Measurements from ENCODE around the gene PTGER1. TPM values are rescaled to one million over a fixed set of nuclear protein-coding genes. Genes with fewer than 3 reads are reported as not detected.
A peak's percentile ranks its signal among the peaks of the same experiment; 100 is the strongest.
"Not testable (repeated sequence)": the region's sequence is repeated elsewhere in the genome, so short reads cannot be mapped to it uniquely, and the experiment has no call there.

Gene PTGER1
- total RNA-seq, 1 donor from 2014 or later = not detected

- intact Hi-C loops (cut with micrococcal nuclease); ATAC-seq; DNase-seq: not testable (repeated sequence)
These were observed 29.4 kb upstream of the PTGER1 start for GRCh38 chr19:14504575-14504974.

GRCh38 chr19:14503285-14503684 is 28.1 kb upstream of the PTGER1 start:
- ATAC-seq = no peak
- intact Hi-C loops (cut with micrococcal nuclease) = no loop called here

GRCh38 chr19:14502334-14503092 is 27.4 kb upstream of the PTGER1 start:
- ATAC-seq = no peak
- intact Hi-C loops (cut with micrococcal nuclease) = no loop called here

More at GRCh38 chr19:14503285-14503684, 28.1 kb upstream of the PTGER1 start:
- DNase-seq = no peak

GRCh38 chr19:14497228-14497921 is 22.2 kb upstream of the PTGER1 start:
- ATAC-seq (no peak), DNase-seq (no peak)
- intact Hi-C loops (cut with micrococcal nuclease) = no loop called here

More at GRCh38 chr19:14502334-14503092, 27.4 kb upstream of the PTGER1 start:
- no peak for DNase-seq

- ATAC-seq = no peak
- DNase-seq = no peak
- intact Hi-C loops (cut with micrococcal nuclease) = no loop called here
These were observed 21.7 kb upstream of the PTGER1 start for GRCh38 chr19:14496834-14497227.

- intact Hi-C loops (cut with micrococcal nuclease) = no loop called here
- peak; percentile 97 for ATAC-seq
- peak; percentile 97 for DNase-seq
These were observed 21.1 kb upstream of the PTGER1 start, which contains the start of gene GIPC1 for GRCh38 chr19:14496029-14496833. Gene GIPC1 (minus strand): TSS chr19:14496127. CDS start chr19:14482976, 13,151 bp downstream.

- no peak for ATAC-seq
- intact Hi-C loops (cut with micrococcal nuclease) = no loop called here
- DNase-seq = peak; percentile 57
These were observed 20.5 kb upstream of the PTGER1 start for GRCh38 chr19:14495672-14496028.

- intact Hi-C loops (cut with micrococcal nuclease) = no loop called here
- ATAC-seq (no peak), DNase-seq (no peak)
These were observed 19.9 kb upstream of the PTGER1 start for GRCh38 chr19:14494910-14495671.

- intact Hi-C loops (cut with micrococcal nuclease) = no loop called here
These were observed 19.3 kb upstream of the PTGER1 start for GRCh38 chr19:14494411-14494810.

GRCh38 chr19:14492756-14493337 is 17.7 kb upstream of the PTGER1 start:
- intact Hi-C loops (cut with micrococcal nuclease) = no loop called here
- ATAC-seq (no peak), DNase-seq (no peak)

More at GRCh38 chr19:14494411-14494810, 19.3 kb upstream of the PTGER1 start:
- no peak for DNase-seq
- no peak for ATAC-seq

GRCh38 chr19:14487370-14488125 is 12.4 kb upstream of the PTGER1 start:
- ATAC-seq (no peak), DNase-seq (no peak)
- intact Hi-C loops (cut with micrococcal nuclease) = no loop called here

GRCh38 chr19:14482172-14482941 is 7.2 kb upstream of the PTGER1 start:
- ATAC-seq = no peak
- intact Hi-C loops (cut with micrococcal nuclease) = no loop called here
- DNase-seq = no peak

- intact Hi-C loops (cut with micrococcal nuclease) = no loop called here
- ATAC-seq (no peak), DNase-seq (peak; percentile 6)
These were observed 5.5 kb upstream of the PTGER1 start for GRCh38 chr19:14480700-14481079.

GRCh38 chr19:14479975-14480699 is 5.0 kb upstream of the PTGER1 start:
- ATAC-seq (peak; percentile 30), DNase-seq (peak; percentile 65)
- intact Hi-C loops (cut with micrococcal nuclease) = no loop called here

GRCh38 chr19:14479309-14479974 is 4.3 kb upstream of the PTGER1 start:
- no peak for DNase-seq
- no peak for ATAC-seq
- intact Hi-C loops (cut with micrococcal nuclease) = no loop called here

- ATAC-seq (no peak), DNase-seq (peak; percentile 26)
- intact Hi-C loops (cut with micrococcal nuclease) = no loop called here
These were observed 3.0 kb upstream of the PTGER1 start for GRCh38 chr19:14478113-14478545.

Measured in left ventricle myocardium superior (tissue), 1 donor.